Fibroblast of skin of abdomen (primary cell): ENCODE measurements around the gene AIDA.
"Not testable (repeated sequence)": the region's sequence is repeated elsewhere in the genome, so short reads cannot be mapped to it uniquely, and the experiment has no call there.

Source experiments
- DNase-seq: peaks from one replicate; pipeline ENCODE4 v3.0.0-alpha.2; 2013

AIDA gene

DNA sequence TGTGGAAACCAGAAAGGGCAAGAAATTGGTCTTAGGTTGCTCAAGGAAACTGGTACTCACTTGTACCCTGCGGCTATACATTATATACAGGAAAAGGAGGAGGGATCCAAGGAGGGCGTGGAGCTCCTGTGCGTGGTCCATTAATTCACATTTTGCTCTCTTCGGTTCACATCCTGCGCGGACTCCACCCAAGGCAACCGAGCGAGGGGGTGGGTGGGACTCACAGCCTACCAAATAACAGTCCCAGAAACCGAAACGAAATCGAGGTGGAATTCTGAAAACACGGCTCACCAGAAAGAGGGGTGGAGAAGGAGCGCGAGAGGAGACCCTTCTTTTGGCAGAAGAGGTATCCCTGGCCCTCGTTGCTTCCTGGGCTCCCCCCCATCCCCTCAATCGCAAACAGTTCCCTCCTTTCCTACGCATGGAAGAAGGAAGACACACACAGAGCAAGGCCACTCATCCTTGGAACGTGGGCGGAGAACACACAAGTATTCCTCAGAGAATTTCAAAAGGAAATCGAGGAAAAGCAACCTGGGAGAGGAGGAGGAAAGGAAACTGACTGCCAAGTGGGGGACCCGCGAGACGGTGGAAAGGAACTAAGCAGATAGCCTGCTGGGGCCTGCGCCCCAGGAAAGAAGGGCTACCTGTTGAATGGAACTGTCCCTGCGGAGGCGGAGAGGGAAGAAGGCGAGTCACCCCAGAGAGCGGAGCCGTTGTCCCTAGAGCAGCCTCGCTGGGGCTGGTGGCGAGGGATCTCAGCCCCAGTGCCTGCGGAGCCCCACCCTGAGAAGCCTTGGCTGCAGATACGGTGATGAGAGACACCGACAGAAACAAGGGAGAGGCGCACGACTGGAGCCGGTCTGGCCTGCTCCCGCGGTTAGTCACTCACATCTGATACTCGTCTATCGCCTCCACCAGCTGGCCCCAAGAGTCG lies 705 bp downstream of the AIDA start:
- peak; percentile 53 for DNase-seq

- peak; percentile 1 for DNase-seq
Observed at GRCh38 chr1:222709700-222710153, 2.6 kb downstream of the AIDA start.

DNA sequence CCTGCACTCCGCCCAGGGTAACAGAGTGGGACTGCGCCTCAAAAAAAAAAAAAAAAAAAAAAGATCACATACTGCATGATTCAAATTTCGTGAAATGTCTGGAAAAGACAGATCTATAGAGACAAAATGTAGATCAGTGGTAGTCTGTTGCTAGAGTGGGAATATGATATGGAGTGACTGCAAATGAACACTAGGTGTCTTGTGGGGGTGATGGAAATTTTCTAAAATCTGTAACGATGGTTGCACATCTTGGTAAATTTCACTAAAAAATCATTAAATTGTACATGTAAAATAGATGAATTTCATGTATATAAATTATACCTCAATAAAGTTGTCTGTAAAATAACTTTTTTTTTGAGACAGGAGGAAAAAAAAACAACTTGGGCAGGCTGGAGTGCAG lies 5.5 kb downstream of the AIDA start:
- no peak for DNase-seq

DNA sequence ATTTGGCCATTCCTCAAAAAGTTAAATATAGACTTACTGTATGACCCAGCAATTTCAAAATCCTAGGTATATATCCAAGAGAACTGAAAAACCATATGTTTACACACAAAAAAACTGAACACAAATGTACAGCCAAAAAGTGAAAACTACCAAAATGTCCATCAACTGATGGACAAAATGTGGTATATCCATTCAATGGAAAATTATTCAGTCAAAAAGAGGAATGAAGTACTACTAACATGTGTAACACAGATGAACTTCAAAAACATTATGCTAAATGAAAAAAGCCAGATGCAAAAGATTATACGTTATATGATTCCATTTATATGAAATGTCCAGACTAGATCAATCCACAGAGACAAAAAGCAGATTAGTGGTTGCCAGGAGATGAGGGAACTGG lies 8.0 kb downstream of the AIDA start:
- no peak for DNase-seq

DNA sequence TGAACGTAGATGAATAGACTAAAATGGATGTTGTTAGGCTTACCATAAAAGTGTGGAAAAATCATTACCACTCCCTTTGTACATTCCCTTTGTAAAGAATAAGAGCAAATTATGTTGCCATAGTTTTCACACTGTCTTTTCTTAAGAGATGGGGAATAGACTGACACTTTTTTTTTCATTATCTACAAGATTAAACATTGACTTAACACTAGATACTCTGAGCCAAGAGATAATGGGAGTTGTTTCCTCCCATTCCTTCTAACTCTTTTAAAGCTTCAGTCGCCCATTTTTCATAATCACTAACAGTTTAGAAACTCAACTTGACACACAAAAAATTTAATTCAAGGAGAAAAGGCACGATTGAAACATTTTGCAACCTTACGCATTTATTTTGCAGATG lies 10.1 kb downstream of the AIDA start:
- DNase-seq: no peak

- peak; percentile 19 for DNase-seq
Observed at GRCh38 chr1:222697826-222698225, 14.5 kb downstream of the AIDA start.

GRCh38 chr1:222697203-222697602 lies 15.1 kb downstream of the AIDA start:
- DNase-seq: no peak

- no peak for DNase-seq
Observed at GRCh38 chr1:222696741-222697140, 15.6 kb downstream of the AIDA start.

GRCh38 chr1:222694927-222695326 lies 17.4 kb downstream of the AIDA start:
- DNase-seq: no peak

GRCh38 chr1:222691016-222691415 lies 21.3 kb downstream of the AIDA start:
- DNase-seq: no peak

GRCh38 chr1:222680080-222680479 lies 32.2 kb downstream of the AIDA start:
- DNase-seq: no peak

DNA sequence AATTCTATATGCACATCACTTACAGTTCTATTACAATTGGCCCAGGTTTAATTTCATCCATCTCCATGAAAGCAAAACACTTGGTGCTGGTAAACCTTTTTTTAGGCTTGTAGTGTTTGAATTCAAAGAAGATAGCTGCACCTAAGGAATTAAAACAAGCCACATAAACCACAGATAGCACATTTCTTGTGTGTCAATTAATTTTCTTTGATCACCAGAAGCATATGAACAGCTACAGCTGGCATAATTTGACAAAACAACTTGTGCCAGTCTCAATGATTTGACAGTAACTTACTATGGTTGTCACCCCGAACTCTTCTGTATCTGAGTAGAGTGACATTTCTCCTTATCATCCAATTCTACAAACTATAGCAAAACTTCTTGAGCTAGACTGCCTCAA lies 42.2 kb downstream of the AIDA start:
- DNase-seq: no peak

GRCh38 chr1:222669107-222669506 lies 43.2 kb downstream of the AIDA start:
- DNase-seq: not testable (repeated sequence)

GRCh38 chr1:222668184-222668583 lies 44.1 kb downstream of the AIDA start:
- not testable (repeated sequence) for DNase-seq

DNA sequence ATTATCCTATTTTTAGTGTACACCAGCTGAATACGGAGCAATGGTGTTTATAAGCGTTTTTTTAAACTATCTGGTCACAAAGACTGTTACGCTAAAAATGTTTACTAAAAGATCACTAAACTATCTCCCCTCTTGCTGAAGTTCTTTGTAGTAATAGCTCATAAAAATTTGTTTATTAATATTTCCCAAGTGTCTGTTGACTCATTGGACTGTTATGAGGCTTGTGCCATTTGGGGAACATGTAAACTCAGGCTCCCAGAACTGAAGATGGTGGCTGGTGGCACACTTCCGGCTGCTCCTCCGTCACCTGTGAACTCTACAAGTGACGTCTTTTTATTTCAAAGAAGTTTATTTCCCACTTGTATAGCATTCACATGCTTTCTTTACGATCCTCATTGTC lies 46.3 kb downstream of the AIDA start:
- DNase-seq: no peak

GRCh38 chr1:222663431-222663934 lies 48.8 kb downstream of the AIDA start:
- DNase-seq: no peak

DNA sequence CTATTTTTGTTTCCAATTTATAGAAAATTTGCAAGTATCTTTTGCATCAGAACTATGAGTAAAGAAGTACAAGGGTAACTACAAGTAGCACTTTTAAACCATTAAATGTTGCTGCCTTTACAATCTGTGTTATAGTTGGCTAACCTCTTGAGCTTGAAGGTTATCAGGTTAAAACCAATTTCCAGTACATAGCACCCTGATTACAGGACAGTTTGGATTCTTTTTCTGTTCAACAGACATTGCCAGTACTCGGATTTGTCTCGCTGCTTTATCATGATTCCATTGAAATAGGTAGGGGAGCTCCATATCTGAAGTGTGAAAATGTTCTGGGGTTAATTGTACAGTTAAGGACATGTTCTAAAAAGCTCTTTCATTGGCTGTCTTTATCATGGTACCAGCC lies 54.4 kb downstream of the AIDA start:
- no peak for DNase-seq

DNA sequence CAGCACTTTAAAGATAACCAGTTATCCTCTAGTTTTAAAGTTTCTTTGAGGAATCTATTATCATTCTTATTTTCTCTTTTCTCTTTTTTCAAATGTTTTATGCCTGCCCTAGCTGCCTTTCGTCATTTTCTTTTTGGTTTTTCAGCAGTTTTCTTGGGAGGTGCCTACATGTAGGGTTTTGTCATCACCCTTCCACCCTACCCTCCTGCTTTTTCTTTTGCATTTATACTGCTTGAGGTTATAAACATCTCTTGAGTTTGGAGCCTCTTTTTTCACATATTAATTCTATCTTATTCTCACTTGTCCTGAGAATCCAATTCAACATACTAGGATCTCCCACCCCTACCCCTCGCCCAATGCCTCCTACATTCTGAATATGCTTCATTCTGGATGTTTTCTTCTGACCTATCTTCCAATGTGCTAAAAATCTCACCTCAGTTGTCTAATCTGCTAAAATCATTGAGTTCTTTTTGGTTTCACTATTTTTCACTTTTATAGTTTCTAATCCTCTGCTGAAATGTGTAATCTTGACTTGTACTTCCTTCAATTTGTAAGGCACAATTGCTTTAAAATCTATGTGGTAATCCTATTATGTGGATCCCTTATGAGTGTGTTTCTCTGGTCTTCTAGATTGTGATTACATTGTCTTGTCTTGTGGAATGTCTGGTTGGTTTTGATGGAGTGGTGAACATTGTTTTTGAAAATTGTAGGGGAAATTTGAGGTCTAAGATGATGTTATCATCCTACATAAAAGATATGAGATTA lies 55.7 kb downstream of the AIDA start:
- no peak for DNase-seq

DNA sequence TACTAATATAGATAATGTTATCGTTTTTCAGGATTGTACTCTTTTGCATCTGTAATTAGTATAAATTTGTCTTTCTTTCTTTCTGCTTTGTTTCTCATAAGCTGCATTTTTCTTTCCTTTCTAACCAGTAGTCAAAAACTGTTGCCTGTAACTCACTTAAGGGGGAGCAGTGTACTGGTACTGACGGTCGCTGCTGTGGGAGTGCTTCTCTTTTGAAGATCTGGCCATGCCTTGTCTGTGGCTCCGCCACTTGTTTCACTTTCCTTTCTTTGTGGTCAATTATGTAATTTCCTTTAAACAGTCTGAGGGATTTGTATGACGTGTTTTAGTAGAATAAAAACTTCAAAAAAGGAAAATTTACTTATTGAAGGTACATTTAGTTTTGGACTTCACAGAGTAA lies 57.4 kb downstream of the AIDA start:
- no peak for DNase-seq

GRCh38 chr1:222653178-222653827 lies 59.0 kb downstream of the AIDA start:
- DNase-seq: no peak

DNA sequence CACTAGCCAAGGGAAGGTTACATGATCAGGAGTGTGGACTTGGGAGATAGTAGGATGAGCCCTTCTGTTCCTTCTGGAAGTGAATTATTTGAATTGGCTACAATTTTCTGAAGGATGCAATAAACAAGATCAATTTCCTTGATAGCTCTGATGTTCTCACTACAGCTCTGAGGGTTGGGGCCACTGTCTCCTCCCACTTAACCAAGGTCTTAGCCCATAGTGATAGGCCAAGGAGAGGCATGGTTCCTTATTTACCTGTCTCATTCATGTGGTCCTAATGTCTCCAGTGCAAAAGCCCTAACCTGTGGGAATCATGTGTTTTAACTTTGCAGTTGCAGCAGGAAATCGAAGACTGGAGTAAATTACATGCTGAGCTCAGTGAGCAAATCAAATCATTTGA lies 59.6 kb downstream of the AIDA start:
- DNase-seq: no peak

- DNase-seq: no peak
Observed at GRCh38 chr1:222644636-222644980, 67.7 kb downstream of the AIDA start.
